ENCODE results near the gene KRTAP5-7.
"Not testable (repeated sequence)": the region's sequence is repeated elsewhere in the genome, so short reads cannot be mapped to it uniquely, and the experiment has no call there.

KRTAP5-7 gene

DNA sequence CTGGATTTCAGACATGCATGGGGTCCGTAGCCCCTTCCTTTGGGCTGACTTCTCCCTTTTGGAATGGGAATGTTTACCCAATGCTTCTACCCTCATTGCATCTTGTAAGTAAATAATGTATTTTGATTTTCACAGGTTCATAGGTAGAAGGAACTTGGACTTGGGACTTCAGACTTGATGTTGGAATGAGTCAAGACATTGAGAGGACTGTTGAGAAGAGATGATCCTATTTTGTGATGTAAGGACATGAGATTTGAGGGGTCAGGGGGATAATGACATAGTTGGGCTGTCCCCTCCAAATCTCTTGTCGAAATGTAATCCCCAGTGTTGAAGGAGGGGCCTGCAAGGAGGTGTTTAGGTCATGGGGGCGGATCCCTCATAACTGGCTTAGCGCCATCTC lies 37.4 kb downstream of the KRTAP5-7 start:
- no peak for DNase-seq

DNA sequence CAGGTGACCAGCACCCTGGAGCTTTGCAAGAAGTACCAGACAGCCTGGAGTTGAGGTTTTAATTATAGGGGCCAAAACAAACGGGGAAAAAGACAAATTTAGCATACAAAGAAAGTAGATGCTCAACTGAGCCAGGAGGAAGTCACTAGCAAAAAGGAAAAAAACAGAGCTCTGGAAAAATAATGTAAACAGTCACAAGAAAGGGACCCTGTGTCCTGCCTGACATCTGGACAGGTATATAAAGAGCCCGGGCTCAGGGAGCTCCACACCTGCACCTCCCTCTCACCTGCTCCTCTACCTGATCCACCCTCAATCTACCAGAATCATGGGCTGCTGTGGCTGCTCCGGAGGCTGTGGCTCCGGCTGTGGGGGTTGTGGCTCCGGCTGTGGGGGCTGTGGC lies 38.2 kb downstream of the KRTAP5-7 start, which contains the start of gene KRTAP5-10:
Gene KRTAP5-10, plus strand, starts transcription at position 301 of the 400 bp plus-strand sequence. Its CDS starts 25 bp downstream, at position 326.
- DNase-seq = no peak

DNA sequence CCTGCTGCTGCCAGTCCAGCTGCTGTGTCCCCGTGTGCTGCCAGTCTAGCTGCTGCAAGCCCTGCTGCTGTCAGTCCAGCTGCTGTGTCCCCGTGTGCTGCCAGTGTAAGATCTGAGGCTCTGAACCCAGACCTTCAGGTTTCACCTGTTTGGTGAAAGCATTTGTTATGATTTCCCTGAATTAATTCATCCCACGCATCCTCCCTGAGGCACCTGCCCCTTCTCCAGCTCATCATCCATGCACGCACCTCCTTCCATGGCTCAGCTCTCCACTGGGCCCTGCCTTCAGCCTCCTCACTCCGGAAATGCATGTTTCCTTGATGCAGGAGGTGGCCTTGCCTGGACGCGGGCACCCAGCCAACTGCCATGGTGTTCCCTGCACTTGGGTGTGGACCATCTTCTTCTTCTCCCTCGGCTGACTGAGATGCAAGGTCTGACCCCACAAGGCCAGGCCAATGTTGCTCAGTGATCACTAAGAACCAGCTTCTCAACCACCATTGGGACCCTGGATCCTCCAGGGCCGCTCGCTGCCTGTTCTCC lies 39.1 kb downstream of the KRTAP5-7 start:
- DNase-seq = no peak

DNA sequence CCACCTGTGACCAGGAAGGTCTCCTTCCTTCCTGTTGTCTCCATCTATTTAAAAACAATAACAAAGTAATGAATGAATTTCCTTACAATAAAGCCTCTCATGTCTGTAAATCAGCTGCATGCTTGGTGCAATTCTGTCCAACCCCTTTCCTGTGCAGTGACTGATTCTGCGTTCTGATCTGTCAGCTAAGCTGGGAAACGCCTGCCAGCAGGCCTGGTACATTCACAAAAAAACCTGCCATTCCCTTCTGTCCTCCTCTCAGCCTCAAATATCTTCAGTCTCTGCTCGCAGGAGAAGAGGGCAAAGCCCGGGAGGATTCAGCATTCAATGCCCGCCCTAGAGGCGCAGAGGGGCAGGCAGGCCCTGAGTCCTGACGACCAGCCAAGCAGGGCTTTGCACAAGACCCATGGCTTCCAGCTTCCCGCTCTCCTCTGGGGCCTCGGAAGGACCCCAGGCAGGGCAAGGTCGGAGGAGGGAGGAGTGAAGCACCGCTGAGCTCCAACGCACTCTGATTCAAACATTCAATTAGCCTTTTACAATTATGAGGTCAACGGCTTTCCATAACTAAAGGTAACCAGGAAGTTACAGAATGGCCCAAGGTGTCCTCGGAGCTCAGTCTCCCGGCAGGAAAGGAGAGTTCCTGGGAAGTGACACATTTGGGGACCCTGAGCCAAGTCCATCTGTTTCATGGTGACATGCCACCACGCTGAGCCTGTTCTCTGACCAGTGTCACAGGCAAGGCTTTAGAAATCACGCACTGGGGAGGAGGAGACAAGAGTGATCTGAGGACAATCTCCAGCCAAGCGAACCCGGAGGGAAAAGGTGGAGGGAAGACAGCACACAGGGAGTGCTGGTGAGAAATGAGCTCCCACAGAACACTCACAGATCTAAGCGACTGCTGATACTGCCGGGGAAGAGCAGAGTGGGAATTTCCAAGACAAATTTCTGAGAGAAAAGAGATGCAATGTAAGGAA lies 39.8 kb downstream of the KRTAP5-7 start:
- DNase-seq = not testable (repeated sequence)

DNA sequence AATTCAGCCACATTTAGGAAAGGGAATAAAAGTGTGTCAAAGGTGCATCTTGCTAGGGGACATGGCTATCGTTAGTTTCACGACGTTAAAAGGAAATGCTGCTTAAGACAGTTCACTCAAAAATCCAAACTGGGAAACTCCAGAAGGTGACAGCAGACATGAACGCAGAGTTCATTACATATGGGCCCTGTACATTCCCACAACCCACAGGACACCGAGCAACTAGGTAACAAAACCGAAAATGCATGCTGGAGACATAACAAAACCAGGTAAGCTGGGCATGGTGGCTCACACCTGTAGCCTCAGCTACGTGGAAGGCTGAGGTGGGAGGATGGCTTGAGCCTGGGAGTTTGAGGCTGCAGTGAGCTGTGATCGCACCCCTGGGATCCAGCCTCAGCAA lies 40.6 kb downstream of the KRTAP5-7 start:
- DNase-seq = not testable (repeated sequence)

DNA sequence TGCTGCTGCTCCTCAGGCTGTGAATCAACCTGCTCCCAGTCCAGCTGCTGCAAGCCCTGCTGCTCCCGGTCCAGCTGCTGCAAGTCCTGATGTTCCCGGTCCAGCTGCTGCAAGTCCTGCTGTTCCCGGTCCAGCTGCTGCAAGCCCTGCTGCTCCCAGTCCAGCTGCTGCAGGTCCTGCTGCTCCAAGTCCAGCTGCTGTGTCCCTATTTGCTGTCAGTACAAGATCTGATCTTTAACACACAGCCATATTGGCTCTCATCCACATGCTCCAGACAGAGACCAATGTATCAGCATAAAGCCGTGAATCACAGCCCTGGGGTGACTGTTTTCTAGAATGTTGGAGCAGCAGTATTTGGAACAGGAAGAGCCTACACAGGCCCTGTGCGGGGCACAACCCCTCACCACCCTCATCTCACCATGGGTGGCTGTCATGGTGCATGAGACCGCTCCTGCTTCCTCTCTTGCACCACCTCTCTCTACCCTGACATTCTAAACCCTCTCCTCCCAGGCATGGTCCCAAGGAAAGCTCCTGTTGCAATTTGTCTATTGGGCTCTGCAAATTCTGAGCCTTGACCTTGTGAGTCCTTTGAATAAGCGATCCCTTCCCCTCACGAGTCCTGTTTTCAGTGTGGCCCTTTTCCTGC lies 41.8 kb downstream of the KRTAP5-7 start:
- no peak for DNase-seq

DNA sequence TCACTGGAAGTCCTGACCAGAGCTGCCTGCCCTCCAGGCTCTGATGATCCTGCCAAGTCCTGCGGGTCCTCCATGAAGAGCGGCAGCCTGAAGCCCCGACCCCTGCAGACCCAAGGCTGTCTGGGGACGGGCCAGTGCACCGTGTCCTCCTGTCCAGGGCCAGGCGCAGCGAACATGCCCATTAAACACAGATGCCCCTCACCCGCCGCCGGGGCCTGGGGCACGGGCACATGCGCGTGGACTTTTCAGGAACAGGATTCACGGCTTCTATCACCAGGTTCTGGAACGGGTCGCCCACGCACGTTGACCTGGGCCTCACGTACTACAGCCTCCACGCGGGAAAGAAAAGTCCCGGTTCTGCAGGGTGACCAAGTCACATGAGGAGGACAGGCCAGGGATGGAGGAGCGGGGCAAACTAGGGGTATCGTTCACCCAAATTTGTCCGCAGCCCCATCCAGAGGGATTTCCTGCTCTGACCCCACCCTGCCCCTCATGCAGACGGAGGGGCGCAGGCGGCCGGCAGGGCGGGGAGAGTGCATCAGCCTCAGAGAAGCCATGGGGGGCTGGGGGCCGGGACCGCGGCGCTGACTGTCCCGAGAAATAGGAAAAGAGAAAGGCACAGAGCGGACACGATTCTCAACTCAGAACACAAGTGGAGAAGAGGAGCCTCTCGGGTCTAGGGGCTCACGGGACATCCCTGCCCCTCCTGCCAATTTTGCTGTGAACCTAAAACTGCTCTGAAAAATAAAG lies 44.2 kb downstream of the KRTAP5-7 start:
- DNase-seq = not testable (repeated sequence)

DNA sequence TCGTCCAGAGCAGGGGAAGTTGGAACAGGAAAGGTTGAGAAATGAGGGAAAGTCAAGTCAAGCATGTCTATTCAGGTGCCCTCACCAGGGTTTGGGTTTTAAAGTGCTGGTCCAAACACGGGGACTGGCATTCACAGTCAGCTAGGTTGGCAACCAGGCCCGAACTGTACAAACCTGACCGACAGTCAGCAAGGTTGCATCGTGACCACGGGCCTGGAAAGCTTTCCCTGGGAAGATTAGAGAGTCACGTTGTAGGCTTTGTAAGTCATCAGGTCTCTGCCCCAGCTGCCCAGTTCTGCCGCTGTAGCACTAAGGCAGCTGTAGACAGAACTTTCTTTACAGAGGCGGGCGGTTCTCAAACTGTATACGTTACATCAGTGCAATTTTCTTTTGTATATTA lies 45.7 kb downstream of the KRTAP5-7 start:
- DNase-seq = no peak

DNA sequence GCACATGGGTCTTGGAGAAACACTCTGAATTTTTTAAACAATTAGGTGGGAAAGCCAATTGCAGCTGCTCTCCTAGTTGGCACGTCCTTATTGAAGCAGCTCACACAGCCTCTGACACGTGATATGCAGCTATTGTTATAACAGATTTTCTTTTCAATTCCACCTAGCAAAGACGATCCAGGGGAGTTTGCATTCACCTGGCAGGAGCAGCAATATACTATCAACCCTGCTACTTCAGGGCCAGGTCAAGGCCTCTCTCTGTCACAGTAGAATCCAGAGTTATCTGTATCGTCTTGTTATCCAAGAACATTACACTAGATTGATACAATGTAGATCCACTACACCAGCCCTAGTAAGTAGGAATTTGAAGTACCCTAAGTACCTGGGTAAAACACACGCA lies 47.4 kb downstream of the KRTAP5-7 start:
- DNase-seq = no peak

DNA sequence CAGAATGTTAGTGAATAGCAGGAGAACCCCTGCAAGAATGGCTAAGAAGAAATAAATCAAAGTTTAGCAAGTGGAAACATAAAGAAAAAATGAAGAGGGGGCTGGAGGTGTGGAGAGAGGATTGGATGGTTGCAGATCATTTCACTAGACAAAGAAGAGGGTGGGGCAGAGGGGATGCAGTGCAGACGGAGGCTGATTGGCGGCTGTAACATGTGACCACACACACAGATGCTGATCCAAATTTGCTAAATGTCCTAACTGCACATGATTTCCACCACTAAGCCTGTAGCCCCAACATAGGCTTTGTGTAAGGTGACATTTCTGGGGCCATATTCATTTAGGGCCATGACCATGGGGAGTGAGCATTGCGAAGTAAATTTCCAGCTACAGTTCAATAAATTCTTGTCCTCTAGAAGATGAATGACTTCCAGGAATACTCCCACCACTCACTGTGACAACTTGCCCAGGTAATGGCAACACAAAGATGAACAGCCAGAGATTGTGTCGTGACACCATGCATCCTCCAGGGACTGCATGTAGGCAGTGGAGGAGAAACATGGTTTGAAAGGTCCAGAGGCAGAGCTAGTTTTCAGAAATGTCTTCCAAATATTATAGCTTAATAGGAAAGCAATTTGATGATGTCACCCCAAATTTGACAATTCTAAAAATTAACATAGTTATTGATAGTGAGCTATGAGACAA lies 48.8 kb downstream of the KRTAP5-7 start:
- DNase-seq = no peak

DNA sequence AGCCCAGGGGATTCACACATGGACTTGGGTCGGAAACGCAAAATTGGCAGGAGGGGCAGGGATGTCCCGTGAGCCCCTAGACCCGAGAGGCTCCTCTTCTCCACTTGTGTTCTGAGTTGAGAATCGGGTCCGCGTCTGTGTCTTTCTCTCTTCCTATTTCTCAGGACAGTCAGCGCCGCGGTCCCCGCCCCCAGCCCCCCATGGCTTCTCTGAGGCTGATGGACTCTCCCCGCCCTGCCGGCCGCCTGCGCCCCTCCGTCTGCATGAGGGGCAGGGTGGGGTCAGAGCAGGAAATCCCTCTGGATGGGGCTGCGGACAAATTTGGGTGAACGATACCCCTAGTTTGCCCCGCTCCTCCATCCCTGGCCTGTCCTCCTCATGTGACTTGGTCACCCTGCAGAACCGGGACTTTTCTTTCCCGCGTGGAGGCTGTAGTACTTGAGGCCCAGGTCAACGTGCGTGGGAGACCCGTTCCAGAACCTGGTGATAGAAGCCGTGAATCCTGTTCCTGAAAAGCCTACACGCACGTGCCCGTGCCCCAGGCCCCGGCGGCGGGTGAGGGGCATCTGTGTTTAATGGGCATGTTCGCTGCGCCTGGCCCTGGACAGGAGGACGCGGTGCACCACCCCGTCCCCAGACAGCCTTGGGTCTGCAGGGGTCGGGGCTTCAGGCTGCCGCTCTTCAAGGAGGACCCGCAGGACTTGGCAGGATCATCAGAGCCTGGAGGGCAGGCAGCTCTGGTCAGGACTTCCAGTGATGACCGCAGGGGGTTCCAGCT lies 49.8 kb downstream of the KRTAP5-7 start:
- DNase-seq = not testable (repeated sequence)

DNA sequence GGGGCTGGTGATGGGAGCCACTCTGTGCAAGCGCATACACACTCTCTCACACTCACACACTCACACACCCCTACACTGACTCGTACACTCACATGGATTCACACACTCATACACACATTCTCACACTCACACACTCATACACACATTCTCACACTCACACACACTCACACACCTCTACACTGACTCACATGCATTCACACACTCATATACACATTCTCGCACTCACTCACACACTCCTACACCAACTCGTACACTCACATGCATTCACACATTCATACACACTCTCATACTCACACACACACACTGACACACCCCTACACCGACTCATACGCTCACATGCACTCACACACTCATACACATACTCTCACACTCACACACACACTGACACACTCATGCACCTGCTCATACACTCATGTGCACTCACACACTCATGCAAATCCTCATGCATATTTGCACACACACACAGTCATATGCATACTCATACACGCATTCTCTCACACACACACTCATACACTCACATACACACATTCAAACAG lies 50.5 kb downstream of the KRTAP5-7 start:
- DNase-seq = no peak
